Neural cell (in vitro differentiated cells): ENCODE data around the gene PIGS. TPM values are rescaled to one million over a fixed set of nuclear protein-coding genes. Genes with fewer than 3 reads are reported as not detected.

Experiments used
- H2AFZ ChIP-seq: fragments of 200-600, 300-800 bp; sonication (generic), shearing (Covaris generic); 2 replicates; pipeline ENCODE4 v1.6.0; 2014; ENCODE audit warnings: low read depth, mild to moderate bottlenecking, antibody characterized with exemption, low read length, moderate library complexity
- H3F3A ChIP-seq: fragments of 200-600 bp; shearing (Covaris generic); 2 replicates; pipeline ENCODE4 v1.6.1; 2016; ENCODE audit warnings: mild to moderate bottlenecking, moderate library complexity, mixed read lengths, antibody characterized with exemption, low read length; ENCODE audit not compliant: insufficient read depth, poor library complexity, severe bottlenecking
- H3K27ac ChIP-seq: fragments of 200-600, 300-800 bp; sonication (generic), shearing (Covaris generic); 2 replicates; pipeline ENCODE4 v1.5.1; 2014; ENCODE audit warnings: mild to moderate bottlenecking, low read length, moderate library complexity
- H3K27me3 ChIP-seq: fragments of 300-800, 200-600 bp; sonication (generic), shearing (Covaris generic); 2 replicates; pipeline ENCODE4 v1.6.0; 2014; ENCODE audit warnings: mild to moderate bottlenecking, low read depth, low read length, moderate library complexity; ENCODE audit not compliant: insufficient read depth
- H3K36me3 ChIP-seq: fragments of 300-800, 200-600 bp; sonication (generic), shearing (Covaris generic); 2 replicates; pipeline ENCODE4 v1.5.1; 2014; ENCODE audit warnings: mild to moderate bottlenecking, antibody characterized with exemption, low read length, moderate library complexity; ENCODE audit not compliant: insufficient read depth
- H3K4me2 ChIP-seq: fragments of 300-800, 200-600 bp; sonication (generic), shearing (Covaris generic); 2 replicates; pipeline ENCODE4 v1.6.0; 2014; ENCODE audit warnings: mild to moderate bottlenecking, low read length
- H3K4me3 ChIP-seq: fragments of 300-800, 200-600 bp; sonication (generic), shearing (Covaris generic); 2 replicates; pipeline ENCODE4 v1.5.1; 2014; ENCODE audit warnings: mild to moderate bottlenecking, low read length, moderate library complexity
- H3K79me2 ChIP-seq: fragments of 200-600 bp; shearing (Covaris generic); replicated peaks from 2 replicates; pipeline ENCODE4 v1.6.0; 2014; ENCODE audit warnings: mild to moderate bottlenecking, low read length, moderate library complexity; ENCODE audit not compliant: insufficient read depth
- H3K9ac ChIP-seq: fragments of 300-800, 200-600 bp; sonication (generic), shearing (Covaris generic); 2 replicates; pipeline ENCODE4 v1.6.1; 2016; ENCODE audit warnings: mild to moderate bottlenecking, low read length, mixed read lengths
- H3K9me2 ChIP-seq: fragments of 200-600 bp; shearing (Covaris generic); 2 replicates; pipeline ENCODE4 v1.6.1; 2016; ENCODE audit warnings: mild to moderate bottlenecking, low read length, mixed read lengths; ENCODE audit not compliant: insufficient read depth
- H3K9me3 ChIP-seq: fragments of 200-600, 300-800 bp; sonication (generic), shearing (Covaris generic); 2 replicates; pipeline ENCODE4 v1.6.1; 2016; ENCODE audit warnings: mild to moderate bottlenecking, mixed run types, low read length, moderate library complexity, mixed read lengths
- H4K20me1 ChIP-seq: fragments of 200-600 bp; shearing (Covaris generic); 2 replicates; pipeline ENCODE4 v1.6.1; 2016; ENCODE audit warnings: mild to moderate bottlenecking, mixed run types; ENCODE audit not compliant: insufficient read depth
- CTCF ChIP-seq: fragments of 450-650 bp; IDR thresholded peaks from 2 replicates; pipeline ENCODE4 v1.5.1; 2014; ENCODE audit warnings: antibody characterized with exemption, mild to moderate bottlenecking, moderate library complexity; ENCODE audit not compliant: poor library complexity, severe bottlenecking
- EP300 ChIP-seq: fragments of 450-650 bp; conservative IDR thresholded peaks from 2 replicates; pipeline ENCODE4 v1.6.1; 2014; ENCODE audit warnings: antibody characterized with exemption, mild to moderate bottlenecking, moderate library complexity; ENCODE audit not compliant: poor library complexity, severe bottlenecking
- EZH2 ChIP-seq: fragments of 200-600, 300-800 bp; shearing (Covaris generic), sonication (generic); IDR thresholded peaks from 2 replicates; pipeline ENCODE4 v1.6.1; 2014; ENCODE audit warnings: antibody characterized with exemption, low read length, borderline replicate concordance, mild to moderate bottlenecking; ENCODE audit not compliant: insufficient read depth, poor library complexity, severe bottlenecking
- MXI1 ChIP-seq: fragments of 450-650 bp; conservative IDR thresholded peaks from 2 replicates; pipeline ENCODE4 v1.6.1; 2014; ENCODE audit warnings: antibody characterized with exemption, mild to moderate bottlenecking; ENCODE audit not compliant: poor library complexity, severe bottlenecking
- POLR2AphosphoS5 ChIP-seq: IDR thresholded peaks from 2 replicates; pipeline ENCODE4 v1.6.1; 2012
- RAD21 ChIP-seq: fragments of 450-650 bp; conservative IDR thresholded peaks from 2 replicates; pipeline ENCODE4 v1.6.1; 2014; ENCODE audit warnings: antibody characterized with exemption, mild to moderate bottlenecking, moderate library complexity
- REST ChIP-seq: IDR thresholded peaks from 2 replicates; pipeline ENCODE4 v1.6.1; 2012; ENCODE audit warnings: borderline replicate concordance
- SMC3 ChIP-seq: fragments of 450-650 bp; conservative IDR thresholded peaks from 2 replicates; pipeline ENCODE4 v1.6.1; 2014; ENCODE audit warnings: antibody characterized with exemption, mild to moderate bottlenecking, moderate library complexity; ENCODE audit not compliant: poor library complexity
- TAF1 ChIP-seq: IDR thresholded peaks from 2 replicates; pipeline ENCODE4 v1.6.1; 2012; ENCODE audit warnings: low read depth
- polyA minus RNA-seq: library from RNA; depleted of rRNA, polyadenylated mRNA; stranded (reverse); fragments of >200 nt; gene quantifications from 2 replicates; pipeline ENCODE4 v1.2.3, GENCODE V29; 2014
- polyA plus RNA-seq: library from polyadenylated mRNA; depleted of rRNA; stranded (reverse); fragments of >200 nt; gene quantifications from 2 replicates; pipeline ENCODE4 v1.2.3, GENCODE V29; 2014

The PIGS gene
- polyA plus RNA-seq (37.6 and 58.5 TPM in 2 replicates), polyA minus RNA-seq (38.0 and 43.5 TPM in 2 replicates)

- no peaks in the 10 kb centered on the region for H3K9me3 ChIP-seq
- peak within 1 kb of the TSS; percentile 100 for H3K4me3 ChIP-seq
- H4K20me1 ChIP-seq = no peaks in the 10 kb centered on the region
- H3K9ac ChIP-seq = peak within 1 kb of the TSS; percentile 89
- no peaks in the 10 kb centered on the region for H3K27me3 ChIP-seq
- no peaks in the 10 kb centered on the region for H3K9me2 ChIP-seq
- peak within 1 kb of the TSS; percentile 69 for H2AFZ ChIP-seq
- H3K79me2 ChIP-seq = peaks cover 16% of the 10 kb centered on the region
- TF ChIP-seq CTCF (no peak), SMC3 (no peak), TAF1 (peak; percentile 89), EP300 (no peak), POLR2AphosphoS5 (peak; percentile 89), MXI1 (peak; percentile 70), RAD21 (no peak), REST (peak; percentile 75), EZH2 (no peak)
- H3K36me3 ChIP-seq = no peaks in the 10 kb centered on the region
- H3F3A ChIP-seq = no peaks in the 10 kb centered on the region
- peak within 1 kb of the TSS; percentile 80 for H3K27ac ChIP-seq
- H3K4me2 ChIP-seq = peak within 1 kb of the TSS; percentile 88
Measured at GRCh38 chr17:28571361-28572122, at the start of gene PIGS. TSS of gene PIGS (minus strand) at chr17:28571524. CDS start at chr17:28571496, 28 bp downstream.

GRCh38 chr17:28620010-28620409 is 48.7 kb upstream of the PIGS start:
- H3K9me3 ChIP-seq = no peaks in the 10 kb centered on the region
- no peaks in the 10 kb centered on the region for H4K20me1 ChIP-seq
- H3F3A ChIP-seq = no peaks in the 10 kb centered on the region
- no peaks in the 10 kb centered on the region for H3K79me2 ChIP-seq
- H3K4me3 ChIP-seq = no peak overlapping the region
- no peak overlapping the region for H3K9ac ChIP-seq
- H2AFZ ChIP-seq = no peak overlapping the region
- H3K27me3 ChIP-seq = no peaks in the 10 kb centered on the region
- no peak overlapping the region for H3K27ac ChIP-seq
- H3K4me2 ChIP-seq = no peak overlapping the region
- no peak for TF ChIP-seq EP300
- no peak for TF ChIP-seq POLR2AphosphoS5
- no peak for TF ChIP-seq MXI1
- TF ChIP-seq CTCF = no peak
- no peak for TF ChIP-seq SMC3
- no peak for TF ChIP-seq RAD21
- no peak for TF ChIP-seq REST
- no peak for TF ChIP-seq EZH2
- no peak for TF ChIP-seq TAF1
- no peaks in the 10 kb centered on the region for H3K36me3 ChIP-seq
- H3K9me2 ChIP-seq = no peaks in the 10 kb centered on the region
